Stimulated activated CD4-positive, alpha-beta T cell treated with anti-CD3 and anti-CD28 coated beads, TNF-alpha, amount 100 ng/mL, for 4 hours (primary cell): ENCODE results near the gene CCDC158.
A peak's percentile ranks its signal among the peaks of the same experiment; 100 is the strongest.
"Not testable (repeated sequence)": the region's sequence is repeated elsewhere in the genome, so short reads cannot be mapped to it uniquely, and the experiment has no call there.

Experiments used
- DNase-seq, 3 experiments: peaks; one replicate each; pipeline ENCODE4 v3.0.0-alpha.2; 2020; ENCODE audit warnings: low read depth in 3 of 3

The CCDC158 gene

DNA sequence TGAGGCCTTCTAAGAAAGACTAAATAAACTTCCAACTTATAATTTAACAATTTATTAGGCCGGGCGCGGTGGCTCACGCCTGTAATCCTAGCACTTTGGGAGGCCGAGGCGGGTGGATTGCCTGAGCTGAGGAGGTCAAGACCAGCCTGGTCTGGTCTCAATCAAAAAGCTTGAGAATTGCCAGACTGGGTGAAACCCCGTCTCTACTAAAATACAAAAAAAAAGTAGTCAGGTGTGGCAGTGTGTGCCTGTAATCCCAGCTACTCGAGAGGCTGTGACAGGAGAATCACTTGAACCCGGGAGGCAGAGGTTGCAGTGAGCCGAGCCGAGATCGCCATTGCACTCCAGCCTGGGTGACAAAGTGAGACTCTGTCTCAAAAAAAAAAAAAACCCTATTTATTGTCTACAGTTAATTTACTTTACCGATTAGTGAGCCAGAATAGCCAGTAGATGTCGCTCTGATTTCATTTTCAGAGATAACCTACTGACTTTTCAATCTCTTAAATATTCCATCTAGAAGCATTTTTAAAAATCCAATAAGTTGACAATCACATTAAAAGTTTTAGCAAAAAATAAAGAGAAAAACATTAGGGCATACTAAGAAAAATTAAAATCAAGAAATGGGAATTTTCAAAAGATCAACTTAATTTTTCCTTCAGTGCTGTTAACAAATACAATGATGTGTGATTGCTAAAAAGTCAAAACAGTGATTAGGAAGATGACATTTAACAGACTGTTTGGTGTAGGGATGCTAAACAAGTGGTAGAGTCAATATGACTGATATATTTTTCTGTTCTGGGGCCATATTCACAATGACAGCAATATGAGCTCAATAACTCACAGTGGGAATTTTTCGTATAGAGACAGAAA lies 9.8 kb upstream of the CCDC158 start:
- no peak for DNase-seq

DNA sequence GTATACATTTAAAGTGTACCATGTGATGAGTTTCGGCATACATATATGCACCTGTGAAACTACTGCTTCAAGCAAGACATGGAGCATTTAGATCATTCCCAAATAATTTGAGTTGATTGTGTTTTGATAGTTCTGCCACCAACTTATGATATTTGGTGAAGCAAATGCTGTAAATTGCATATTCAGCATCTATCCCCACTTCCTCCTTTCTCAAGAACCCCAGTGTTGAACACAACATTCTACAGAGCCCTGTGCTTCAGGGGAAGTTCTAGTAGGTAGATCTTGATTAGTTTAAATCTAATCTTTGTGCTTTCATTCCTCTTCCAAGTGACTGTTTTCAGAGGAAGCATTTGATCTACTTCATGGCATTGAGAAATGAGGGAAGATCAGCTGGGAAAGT lies 8.7 kb upstream of the CCDC158 start:
- no peak for DNase-seq

- no peak for DNase-seq
Observed at GRCh38 chr4:76426272-76426671, 5.3 kb upstream of the CCDC158 start.

GRCh38 chr4:76423159-76423558 lies 2.2 kb upstream of the CCDC158 start:
- DNase-seq: not testable (repeated sequence)

DNA sequence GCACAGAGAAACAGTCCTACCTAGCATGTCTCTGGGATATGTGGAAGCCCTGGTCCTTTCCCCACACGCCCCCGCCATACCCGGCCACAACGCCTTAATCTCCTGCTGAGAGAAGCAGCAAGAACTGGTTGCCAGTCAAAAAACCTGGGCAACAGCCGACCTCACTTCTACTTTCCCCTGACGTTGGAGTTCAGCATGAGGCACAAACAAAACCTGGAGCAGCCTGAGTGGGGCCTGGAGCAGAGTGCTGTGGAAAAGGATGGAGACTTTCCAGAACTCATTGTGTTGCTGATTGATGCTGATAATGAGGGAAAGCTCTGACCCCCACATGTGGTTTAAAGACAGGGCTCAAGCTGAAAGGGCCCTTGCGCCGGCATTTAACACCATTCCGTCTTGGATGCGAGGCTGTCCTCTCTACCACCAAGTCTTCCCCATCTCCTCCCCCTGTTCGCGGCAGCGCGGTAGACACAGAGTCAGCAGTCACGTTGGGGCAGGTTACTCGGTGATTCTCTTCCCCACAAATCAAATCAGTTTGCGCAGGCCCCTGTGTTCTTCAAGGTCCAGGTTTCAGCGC lies 666 bp downstream of the CCDC158 start:
- DNase-seq: no peak

DNA sequence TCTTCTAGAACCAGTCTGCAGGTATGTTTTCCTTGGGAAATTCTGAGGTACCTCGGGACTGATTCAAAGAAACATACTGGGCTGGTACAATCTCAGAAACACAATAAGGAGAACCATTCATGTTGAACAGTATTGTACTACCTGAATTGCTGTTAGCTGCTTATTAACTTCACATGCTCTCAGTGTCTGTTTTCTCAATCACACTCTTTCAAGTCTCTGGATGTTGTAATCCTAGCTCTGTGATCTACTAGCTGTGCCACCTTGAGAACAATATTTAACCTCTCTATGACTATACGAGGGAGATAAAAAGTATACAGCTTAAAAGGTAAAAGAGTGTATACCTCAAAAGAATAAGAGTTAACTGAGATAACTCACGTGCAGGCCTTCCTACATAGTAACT lies 10.3 kb downstream of the CCDC158 start:
- no peak for DNase-seq

DNA sequence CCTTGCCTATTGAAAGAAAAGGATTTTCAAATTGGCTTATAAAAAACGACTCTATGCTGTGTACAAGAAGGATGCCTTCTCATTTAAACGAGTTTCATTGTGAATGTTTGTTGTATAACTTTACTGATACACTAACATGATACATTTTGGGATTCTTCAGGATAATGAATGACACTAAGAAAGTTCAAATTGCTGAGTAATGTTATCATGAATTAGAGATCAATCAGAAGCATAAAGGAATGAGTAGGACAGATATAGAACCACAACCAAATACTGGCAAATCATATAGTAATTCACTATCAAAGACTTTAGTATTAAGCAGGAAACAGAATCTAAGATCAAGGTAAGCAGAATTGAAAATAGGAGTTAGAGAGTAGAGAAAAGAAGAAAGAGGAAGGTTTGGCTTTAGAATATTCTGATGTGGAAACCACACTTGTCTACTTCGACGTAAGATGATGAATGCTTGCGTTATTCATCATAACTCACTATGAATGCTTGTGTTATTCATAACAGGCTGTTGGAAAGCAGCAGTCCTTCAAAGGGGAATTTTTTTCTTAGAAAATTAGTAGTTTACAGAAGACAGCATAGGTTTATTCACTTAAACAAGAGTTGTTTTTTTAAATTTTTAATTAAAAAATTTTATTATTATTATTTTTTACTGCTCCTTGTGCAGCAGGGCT lies 13.4 kb downstream of the CCDC158 start:
- DNase-seq: no peak

- no peak for DNase-seq
Observed at GRCh38 chr4:76406081-76406480, 14.9 kb downstream of the CCDC158 start.

DNA sequence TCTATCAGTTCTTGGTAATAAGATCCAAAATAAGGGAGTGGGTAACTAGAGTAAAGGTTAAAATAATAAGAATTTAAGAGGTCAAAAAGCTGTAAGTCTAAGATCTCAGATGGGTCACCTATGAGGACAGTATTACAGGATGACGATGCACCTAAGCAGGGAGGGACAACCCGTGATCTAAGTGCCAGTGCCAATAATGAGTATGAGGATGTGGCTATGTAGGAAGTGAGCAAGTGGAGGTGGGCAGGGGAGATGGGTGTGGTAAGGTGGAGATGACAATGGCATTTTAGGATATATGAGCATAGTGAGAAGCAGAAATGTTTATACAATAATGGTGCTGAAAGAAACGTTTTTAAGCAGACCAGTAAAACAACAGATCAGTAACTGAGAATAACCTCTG lies 19.3 kb downstream of the CCDC158 start:
- DNase-seq: no peak

DNA sequence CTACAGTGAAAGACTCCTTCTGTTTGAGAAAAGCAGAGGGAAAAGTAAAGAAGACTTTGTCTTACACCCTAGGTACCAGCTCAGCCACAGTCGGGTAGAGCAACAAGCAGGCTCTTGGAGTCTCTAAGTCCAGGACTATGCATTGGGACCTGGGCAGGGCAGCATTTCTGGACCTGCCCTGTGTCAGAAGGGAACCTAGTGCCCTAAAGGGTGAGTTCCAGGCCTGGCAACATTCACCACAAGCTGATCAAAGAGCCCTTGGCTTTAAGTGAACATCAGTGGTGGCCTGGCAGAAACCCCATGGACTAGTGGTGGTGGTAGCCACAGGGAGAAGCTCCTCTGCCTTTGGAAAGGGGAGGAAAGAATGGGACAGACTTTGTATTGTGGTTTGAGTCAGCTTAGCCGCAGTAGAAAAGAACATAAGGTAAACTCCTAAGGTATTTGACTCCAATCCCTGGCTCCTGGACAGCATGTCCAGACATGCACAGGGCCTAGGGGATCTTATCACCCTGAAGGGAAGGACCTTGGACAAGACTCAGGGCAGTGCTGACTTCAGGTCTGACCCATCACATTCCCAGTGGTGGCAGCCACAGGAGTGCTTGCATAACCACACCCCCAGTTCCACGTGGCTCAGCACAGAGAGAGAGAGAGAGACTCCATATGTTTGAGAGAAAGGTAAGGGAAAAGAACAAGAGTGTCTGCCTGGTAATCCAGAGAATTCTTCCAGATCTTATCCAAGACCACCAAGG lies 32.6 kb downstream of the CCDC158 start:
- DNase-seq: no peak

DNA sequence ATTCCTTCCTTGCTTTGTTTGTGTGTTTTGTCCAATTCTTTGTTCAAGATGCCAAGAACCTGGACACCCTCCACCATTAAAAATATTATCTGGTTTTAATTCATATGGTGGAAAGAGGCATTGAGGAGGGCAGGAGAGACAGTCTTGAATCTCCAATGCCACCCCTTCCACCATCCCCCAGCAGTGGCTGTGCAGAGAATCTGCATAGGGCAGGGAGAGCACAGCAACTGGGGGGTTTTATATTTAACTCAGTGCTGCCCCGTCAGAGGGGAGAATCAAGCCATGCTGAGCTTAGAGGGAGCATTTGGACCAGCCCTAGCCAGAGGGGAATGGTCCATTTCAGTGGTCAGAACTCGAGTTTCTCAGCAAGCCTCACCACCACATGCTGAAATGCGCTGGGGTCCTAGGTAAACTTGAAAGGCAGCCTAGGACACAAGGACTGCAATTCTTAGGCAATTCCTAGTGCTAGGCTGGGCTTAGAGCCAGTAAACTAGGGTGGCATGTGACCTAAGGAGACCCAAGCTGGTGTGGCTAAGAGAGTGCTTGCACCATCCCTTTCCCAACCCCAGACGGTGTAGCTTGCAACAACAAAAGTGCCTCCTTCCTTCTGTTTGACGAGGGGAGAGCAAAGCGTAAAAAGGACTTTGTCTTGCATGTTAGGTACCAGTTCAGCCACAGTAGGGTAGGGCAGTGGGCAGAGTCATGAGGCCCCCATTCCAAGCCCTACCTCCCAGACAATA lies 34.2 kb downstream of the CCDC158 start:
- no peak for DNase-seq

DNA sequence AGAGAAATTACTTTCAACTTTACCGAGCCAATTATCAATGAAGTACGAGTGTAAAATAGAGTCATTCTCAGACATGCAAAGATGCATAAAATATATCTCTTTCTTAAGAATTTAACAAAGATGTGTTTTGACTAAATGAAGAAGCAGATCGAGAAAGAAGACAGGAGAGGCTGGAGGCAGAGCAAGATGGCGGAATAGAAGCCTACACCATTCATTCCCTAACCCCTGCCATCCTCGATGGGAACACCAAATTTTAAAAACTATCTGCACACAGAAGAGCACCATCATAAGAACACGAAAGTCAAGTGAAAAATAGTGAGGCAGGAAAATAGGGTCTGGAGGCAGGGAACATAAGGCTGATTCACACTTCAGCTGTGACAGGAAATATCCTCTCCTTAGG lies 35.0 kb downstream of the CCDC158 start:
- no peak for DNase-seq

DNA sequence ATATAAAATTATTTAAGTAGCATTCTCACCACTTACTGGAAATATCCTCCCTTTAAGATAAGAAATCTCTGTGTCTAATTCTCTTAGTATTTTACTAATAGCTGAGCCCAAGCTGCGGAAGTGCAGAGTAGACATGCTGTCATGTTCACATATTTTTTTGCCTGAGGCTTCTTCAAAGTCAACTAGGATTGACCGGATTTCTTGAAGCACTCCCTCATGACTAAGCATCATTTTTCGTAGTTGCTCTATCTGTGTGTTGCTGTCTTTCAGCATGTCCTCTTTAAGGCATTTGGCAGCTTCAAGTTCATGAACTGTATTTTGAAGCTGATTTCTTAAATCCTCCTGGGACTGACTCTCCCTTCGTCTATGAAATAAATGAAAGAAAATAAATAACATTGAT lies 36.9 kb downstream of the CCDC158 start:
- no peak for DNase-seq

- no peak for DNase-seq
Observed at GRCh38 chr4:76383001-76383400, 37.9 kb downstream of the CCDC158 start.

DNA sequence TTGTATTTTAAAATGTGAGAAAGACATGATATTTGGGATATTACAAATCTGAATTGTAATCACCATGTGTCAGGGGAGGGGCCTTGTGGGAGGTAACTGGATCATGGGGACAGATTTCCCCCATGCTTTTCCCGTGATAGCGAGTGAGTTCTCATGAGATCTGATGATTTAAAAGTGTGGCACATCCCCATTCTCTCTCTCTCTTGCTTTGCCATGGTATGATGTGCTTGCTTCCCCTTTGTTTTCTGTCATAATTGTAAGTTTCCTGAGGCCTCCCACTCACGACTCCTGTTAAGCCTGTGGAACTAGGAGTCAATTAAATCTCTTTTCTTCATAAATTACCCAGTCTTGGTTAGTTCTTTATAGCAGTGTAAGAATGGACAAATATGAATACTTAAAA lies 39.0 kb downstream of the CCDC158 start:
- DNase-seq: no peak

- no peak for DNase-seq
Observed at GRCh38 chr4:76380561-76380960, 40.4 kb downstream of the CCDC158 start.

DNA sequence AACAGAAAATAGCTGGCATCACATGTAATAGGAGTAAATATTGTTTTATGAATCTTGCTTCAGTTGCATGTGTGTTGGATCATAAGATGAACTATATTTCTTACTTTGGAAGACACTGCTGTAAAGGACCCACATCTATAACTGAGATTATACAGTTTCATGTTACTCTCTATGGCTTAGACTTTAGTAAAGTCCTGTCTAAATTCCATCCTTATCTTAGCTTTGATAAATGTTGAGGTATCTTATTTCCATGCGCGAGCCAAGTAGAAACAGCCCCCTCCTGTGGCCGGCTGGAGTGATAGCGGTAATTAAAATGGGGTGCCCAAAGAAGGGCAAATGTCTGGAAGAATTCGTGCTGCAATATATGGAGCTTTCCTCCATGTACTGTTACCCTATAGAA lies 43.0 kb downstream of the CCDC158 start:
- DNase-seq: peak; percentile 1 to 4 (median 2)

GRCh38 chr4:76377481-76377901 lies 43.5 kb downstream of the CCDC158 start:
- no peak for DNase-seq

GRCh38 chr4:76376534-76376933 lies 44.4 kb downstream of the CCDC158 start:
- DNase-seq: no peak

- no peak for DNase-seq
Observed at GRCh38 chr4:76375703-76376102, 45.2 kb downstream of the CCDC158 start.

GRCh38 chr4:76374798-76375197 lies 46.1 kb downstream of the CCDC158 start:
- DNase-seq: no peak
